Measurements from ENCODE around the gene CTNNA1.
"Not testable (repeated sequence)": the region's sequence is repeated elsewhere in the genome, so short reads cannot be mapped to it uniquely, and the experiment has no call there.

CTNNA1 gene, protein sequence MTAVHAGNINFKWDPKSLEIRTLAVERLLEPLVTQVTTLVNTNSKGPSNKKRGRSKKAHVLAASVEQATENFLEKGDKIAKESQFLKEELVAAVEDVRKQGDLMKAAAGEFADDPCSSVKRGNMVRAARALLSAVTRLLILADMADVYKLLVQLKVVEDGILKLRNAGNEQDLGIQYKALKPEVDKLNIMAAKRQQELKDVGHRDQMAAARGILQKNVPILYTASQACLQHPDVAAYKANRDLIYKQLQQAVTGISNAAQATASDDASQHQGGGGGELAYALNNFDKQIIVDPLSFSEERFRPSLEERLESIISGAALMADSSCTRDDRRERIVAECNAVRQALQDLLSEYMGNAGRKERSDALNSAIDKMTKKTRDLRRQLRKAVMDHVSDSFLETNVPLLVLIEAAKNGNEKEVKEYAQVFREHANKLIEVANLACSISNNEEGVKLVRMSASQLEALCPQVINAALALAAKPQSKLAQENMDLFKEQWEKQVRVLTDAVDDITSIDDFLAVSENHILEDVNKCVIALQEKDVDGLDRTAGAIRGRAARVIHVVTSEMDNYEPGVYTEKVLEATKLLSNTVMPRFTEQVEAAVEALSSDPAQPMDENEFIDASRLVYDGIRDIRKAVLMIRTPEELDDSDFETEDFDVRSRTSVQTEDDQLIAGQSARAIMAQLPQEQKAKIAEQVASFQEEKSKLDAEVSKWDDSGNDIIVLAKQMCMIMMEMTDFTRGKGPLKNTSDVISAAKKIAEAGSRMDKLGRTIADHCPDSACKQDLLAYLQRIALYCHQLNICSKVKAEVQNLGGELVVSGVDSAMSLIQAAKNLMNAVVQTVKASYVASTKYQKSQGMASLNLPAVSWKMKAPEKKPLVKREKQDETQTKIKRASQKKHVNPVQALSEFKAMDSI

DNA sequence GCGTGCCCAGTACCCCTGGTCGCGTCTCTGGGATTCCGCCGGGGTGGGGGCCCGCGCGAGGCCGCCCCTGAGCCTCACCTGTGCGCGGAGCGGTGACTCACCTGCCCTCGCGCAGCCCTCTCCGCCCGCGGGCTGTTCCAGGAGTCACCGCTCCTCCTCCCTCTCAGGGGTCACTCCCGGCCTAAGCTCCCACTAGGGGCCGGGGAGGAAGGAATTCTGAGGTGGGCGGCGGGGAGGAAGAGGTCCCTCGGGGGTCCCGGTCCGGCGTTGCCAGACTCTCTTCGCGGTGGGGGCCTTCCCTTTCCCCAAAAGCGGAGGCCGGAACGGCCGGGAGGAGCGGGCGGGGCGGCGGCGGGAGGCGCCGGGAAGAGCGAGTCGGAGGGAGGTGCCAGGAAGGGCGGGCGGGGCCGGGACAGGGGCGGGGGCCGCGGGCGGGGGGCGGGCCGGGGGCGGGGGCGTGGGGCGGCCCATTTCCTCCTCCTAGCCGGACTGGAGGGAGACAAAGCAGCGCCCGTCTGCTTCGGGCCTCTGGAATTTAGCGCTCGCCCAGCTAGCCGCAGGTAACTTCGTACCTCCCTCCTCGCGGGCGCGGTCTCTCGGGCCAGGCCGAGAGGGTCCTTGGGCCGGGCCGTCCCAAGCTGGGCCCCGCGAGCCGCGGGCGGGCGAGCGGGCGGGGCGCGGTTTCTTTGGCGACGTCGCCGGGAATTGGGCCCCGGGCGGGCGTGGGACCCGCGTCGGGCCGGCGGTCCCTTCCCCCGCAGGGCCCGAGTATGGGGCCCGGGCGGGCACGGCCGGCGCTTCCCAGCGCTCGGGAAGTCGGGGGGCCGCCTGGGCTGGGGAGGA is at the start of gene CTNNA1:
TSS of gene CTNNA1 (plus strand) at position 475 of the 843 bp plus-strand sequence. CDS start 28,500 bp downstream, outside the sequence.
- peak; percentile 25 for DNase-seq

DNA sequence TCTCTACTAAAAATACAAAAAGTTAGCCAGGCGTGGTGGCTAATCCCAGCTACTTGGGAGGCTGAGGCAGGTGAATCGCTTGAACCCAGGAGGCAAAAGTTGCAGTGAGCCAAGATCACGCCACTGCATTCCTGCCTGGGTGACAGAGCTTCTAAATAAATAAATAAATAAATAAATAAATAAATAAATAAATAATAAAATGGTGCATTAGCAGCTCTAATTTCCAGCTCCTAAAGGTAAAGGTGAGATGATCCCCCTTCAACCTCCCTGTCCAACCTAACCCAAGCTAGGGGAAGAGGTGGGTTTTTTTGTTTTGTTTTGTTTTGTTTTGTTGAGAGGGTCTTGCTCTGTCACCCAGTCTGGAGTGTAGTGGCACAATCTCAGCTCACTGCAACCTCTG is 49.4 kb upstream of the CTNNA1 start:
- not testable (repeated sequence) for DNase-seq

DNA sequence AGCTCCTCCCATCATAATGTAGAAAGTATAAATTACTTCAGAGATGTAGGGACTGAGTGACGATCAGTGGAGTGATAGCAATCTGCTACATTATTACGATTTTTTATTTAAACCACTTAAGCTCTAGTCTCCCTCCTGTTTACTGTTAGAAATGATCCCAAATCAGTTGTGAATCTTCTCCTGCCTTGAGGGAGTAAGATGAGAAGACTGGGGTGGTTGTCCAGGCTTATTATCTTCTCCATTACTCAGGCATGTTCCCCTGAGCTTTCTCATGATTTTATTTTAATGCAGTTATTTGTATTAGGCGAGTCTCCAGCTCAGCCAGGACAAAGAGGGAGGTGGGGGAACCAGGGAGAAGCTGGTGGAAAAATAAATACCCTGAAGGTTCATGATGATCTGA is 48.2 kb upstream of the CTNNA1 start:
- DNase-seq = no peak

DNA sequence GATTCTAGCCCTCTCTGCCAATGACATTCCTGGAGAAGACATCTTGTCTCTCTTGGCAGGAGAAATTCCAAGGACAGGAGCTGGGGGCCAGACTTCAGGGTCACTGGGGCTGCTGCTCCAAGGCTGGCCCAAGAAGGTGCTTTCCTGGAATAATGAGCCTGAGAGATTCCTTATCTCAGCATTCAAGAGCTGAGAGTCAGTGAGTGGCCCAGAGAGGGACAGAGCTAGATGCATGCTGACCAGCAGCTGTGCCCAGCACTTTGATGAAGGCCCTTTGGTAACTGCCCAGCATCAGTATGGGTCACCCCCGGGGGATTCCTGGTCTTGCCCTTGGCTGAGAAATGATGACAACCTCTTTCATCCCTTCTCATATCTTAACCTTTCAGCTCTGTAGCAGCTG is 47.7 kb upstream of the CTNNA1 start:
- DNase-seq = no peak

DNA sequence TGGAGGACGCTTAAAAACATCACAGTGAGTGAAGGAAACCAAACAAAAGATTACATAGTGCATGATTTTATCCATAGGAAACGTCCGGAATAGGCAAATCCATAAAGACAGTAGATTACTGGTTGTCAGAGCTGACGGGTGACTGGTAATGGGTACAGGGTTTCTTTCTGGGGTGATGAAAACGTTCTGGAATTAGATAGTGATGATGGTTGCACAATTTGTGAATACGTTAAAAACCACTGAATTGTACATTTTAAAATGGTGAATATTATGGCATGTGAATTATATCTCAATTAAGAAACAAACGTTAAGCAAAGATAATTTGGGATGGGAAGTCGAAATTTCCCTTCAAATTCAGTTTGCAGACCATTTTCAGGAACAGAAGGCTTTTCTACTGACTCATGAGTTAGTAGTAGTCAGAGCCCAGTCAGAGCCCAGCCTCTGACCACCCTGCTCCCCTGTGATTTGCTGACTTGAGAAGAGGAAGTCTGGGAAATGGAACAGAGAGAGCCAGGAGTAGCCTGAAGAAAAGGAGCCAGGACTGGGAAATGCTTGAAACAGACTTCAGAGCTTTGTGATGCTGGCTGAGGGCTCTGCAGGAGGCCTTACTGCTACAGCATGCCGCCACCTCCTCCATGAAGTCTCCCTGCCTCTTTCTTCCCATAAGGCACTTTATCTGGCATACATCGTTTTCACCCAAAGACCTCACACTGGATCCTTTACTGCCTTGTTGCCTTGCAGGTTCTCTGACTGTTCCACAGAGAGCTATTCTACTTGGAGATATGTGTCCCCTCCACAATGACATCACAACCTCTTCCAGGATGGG is 46.4 kb upstream of the CTNNA1 start:
- no peak for DNase-seq

DNA sequence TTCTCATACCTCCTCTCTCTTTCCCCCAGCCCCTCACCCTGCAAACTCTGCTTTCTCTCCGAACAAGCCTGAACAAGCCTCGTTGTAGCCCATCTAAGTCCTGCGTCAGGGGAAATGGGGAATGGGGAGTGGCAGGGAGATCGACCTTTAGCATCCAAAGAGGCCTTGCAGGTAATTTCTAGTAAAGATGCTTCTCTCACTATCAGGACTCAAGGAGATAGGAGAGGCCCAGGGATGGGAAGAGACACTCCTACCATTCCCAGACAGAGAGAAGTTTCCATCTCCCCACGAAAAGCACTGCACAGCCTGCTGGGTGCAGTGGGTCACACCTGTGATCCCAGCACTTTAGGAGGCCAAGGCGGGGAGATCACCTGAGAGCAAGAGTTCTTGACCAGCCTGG is 44.4 kb upstream of the CTNNA1 start:
- DNase-seq = no peak

DNA sequence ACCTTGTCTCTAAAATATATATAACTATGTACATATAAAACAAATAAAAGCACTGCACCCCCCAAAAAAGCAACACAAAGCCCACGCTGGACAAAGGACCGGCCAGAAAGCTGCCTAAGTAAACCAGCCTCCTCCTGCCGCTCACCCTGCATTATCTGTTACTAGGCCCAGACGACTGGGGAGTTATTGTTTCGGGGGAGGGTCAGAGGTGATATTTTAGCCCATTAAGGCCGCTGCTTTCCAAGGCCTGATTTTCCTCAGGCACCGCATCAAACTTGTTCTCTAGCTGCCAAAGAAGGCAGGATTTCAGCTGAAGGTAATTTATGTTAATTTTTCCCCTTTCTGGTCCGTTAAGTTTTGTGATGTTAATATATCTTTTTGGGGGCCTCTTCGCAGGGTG is 44.0 kb upstream of the CTNNA1 start:
- no peak for DNase-seq

DNA sequence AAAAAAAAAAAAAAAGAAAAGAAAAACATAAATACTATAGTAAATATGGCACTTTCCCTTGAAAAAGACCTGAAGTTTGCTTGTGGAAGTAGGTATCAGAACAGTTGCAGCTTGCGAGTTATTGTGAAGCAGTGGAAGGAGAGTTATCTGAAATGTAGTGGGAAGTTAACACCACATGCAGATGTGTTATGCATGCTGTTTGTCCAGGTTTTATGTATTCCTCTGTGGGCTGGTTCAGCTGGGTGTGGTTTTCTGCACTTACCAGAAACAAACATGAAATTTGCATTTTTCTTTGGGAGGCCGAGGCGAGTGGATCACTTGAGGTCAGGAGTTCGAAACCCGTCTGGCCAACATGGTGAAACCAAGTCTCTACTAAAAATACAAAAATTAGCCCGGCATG is 42.1 kb upstream of the CTNNA1 start:
- DNase-seq = no peak

DNA sequence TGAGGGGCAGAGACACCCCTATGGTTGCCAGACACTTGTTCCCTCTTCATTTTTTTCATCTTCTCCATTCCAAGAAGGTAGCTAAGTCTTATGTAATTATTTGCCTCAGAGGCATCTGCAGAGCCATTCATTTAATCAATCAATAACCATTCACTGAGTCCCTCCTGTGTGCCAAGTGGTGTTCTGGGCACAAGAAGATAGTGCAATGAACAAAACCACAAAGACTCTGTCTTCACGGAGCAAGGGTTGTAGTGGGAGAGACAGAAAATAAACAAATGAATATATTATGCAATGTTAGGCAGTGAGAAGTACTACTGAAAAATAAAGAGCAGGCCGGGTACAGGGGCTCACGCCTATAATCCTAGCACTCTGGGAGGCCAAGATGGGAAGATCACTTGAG is 41.4 kb upstream of the CTNNA1 start:
- no peak for DNase-seq

DNA sequence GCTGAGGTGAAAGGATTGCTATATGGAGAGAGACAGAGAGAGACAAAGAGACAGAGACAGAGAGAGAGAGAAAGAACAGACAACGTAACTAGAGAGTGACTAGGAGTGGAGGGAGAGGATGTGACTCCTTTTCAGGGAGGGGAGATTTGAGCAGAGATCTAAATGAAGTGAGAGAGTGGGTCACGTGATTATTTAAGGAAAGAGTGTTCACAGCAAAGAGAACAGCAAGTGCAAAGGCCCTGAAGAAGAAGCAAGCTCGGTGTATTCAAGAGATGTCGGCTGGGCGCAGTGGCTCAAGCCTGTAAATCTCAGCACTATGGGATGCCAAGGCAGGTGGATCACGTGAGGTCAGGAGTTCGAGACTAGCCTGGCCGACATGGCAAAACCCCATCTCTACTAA is 40.9 kb upstream of the CTNNA1 start:
- no peak for DNase-seq

DNA sequence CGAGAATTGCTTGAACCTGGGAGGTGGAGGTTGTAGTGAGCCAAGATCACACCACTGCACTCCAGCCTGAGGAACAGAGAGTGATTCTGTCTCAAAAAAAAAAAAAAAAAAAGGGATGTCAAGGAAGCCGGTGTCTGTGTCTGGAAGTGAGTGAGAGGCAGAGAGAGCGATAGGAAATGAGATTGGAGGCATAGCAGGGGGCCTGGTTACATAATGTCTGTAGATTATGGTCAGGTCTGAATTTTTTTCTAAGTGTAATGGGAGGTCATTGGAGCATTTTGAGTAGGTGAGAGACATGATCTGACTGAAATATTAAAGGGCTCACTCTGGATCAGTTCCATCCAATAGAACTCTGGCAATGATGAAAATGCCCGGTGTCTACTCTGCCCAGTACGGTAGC is 40.4 kb upstream of the CTNNA1 start:
- DNase-seq = no peak

DNA sequence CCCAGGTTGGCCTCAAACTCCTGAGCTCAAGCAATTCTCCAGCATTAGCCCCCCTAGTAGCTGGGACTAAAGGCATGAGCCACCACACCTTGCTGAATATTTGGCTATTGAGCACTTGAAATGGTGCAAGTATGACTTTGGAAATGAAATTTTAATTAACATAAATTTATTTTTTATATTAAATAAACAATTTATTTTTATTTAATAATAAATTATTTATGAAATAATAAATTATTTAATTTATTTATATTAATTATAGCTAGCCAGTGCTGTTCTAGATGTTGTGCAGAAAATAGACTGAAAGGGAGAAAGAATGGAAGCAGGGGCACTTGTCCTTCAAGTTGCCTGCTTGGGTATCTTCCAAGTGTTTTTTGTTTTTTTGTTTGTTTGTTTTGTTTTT is 40.0 kb upstream of the CTNNA1 start:
- no peak for DNase-seq

DNA sequence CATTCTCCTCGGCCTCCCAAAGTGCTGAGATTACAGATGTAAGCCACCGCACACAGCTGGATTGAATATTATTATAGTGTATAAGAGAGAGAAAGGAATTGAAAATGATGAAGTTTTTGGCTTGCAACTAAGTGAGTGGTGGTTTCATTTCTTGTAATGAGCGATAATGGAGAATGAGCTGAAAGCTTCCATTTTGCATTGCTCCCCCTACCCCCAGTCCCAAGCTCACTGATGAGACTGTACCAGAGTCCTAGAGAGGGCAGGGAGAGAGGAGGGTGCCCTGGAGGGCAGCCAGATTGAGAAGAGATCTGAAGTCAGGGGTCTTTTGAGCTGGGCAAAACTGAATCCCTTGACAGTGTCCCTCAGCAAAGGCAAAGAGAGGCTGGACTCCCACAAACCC is 38.5 kb upstream of the CTNNA1 start:
- DNase-seq = no peak

DNA sequence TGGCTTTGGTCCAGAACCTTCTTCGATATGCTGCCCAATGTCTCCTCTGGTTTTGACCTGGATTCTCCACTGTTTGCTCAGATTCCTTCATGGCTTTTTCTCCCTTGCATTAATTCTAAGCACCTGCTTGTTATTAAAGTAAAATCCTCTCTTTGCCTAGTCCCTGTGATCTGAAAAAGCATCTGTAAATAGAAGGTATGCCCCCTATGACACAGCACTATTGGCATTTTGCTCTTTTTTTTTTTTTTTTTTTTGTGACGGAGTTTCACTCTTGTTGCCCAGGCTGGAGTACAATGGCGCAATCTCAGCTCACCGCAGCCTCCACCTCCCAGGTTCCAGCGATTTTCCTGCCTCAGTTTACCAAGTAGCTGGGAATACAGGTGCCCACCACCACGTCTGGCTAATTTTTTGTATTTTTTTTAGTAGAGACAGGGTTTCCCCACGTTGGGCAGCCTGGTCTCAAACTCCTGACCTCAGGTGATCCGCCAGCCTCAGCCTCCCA is 37.2 kb upstream of the CTNNA1 start:
- not testable (repeated sequence) for DNase-seq

DNA sequence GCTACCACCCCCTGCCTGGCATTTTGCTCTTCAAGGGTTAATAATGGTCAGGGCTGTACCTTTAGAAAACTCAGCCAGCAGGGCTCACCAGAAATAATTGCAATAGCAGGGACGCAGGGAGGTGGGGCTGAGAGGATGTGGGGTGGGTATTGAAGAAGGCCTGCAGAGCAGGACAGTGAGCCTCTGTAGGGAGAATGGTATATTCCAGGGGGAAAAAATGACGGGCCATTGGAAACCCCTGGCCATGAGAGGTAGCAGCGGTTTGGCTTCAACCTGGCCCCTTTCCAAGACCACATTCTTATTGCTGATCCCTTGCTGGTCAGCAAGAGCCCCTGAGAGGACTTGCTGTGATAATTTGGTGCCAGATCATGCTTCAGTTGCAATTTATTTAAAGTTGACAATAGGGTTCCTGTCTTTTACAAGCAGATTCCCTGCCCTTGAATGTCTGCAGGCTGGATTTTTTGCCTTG is 36.7 kb upstream of the CTNNA1 start:
- DNase-seq = no peak

DNA sequence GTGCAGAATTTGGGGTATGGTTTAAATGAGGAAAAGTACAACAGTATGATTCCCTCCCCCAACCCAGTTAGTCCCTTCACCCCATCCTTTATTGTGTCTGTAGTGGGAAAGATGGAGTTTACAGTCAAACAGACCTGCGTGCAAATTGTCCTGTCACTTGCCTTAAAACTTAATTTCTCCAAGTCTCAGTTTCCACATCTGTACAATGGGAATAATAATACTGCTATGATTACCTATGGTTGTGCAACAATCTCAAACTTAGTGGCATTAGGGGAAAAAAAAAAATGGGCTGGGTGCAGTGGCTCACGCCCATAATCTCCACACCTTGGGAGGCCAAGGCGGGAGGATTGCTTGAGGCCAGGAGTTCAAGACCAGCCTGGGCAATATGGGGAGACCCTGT is 35.8 kb upstream of the CTNNA1 start:
- DNase-seq = no peak

DNA sequence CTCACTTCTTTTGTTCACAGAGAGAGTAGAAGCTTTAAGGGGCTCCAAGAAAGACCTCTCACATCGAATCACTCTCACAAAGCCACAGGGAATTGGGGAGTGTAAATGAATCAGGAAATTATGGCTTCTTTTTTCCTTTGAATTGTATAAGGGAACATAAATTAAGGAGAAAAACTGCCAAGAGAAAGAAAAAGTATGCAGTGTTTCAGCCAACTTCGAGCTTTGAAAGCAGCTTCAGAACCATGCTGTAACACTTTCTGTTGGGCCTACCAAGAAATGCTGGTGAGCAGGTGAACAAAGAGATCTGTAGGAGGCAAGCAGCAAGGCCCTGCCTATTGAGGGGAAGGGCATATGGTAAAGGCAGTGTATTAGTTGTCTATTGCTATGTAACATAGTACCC is 33.4 kb upstream of the CTNNA1 start:
- DNase-seq = no peak

DNA sequence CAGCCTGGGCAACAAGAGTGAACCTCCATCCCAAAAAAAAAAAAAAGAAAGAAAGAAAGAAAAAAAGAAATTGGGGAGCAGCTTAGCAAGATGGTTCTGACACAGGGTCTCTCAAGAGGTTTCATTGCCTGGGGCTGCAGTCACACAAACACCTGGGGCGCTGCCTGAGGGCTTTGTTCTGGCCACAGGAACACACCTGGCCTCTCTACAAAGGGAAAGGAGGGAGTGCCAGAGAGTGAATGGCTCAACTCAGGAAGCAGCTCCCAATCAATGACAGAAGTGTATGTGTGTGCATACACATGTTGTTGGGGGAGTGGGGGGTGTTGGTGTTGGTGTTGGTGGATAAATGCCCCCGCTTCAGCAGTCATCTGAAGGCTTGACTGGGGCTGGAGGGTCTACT is 32.4 kb upstream of the CTNNA1 start:
- DNase-seq = no peak

DNA sequence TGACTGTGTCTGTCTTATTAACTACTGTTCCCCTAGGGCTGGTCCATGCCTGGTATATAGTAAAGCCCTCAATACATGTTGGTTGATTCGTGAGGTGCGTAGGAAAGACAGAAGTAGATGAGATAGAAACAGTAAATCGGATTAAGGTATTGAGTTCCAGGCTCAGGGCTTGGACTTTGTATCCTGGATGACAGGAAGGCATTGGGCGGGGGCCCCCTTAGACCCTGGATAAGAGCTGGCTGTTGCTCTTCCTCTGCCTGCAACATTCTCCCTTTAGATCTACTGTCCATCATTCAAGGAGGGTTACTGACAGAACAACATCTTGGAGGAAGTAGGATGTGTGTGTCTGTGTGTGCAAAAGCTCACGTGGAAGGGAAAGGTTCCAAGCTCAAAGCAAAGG is 31.2 kb upstream of the CTNNA1 start:
- DNase-seq = no peak

DNA sequence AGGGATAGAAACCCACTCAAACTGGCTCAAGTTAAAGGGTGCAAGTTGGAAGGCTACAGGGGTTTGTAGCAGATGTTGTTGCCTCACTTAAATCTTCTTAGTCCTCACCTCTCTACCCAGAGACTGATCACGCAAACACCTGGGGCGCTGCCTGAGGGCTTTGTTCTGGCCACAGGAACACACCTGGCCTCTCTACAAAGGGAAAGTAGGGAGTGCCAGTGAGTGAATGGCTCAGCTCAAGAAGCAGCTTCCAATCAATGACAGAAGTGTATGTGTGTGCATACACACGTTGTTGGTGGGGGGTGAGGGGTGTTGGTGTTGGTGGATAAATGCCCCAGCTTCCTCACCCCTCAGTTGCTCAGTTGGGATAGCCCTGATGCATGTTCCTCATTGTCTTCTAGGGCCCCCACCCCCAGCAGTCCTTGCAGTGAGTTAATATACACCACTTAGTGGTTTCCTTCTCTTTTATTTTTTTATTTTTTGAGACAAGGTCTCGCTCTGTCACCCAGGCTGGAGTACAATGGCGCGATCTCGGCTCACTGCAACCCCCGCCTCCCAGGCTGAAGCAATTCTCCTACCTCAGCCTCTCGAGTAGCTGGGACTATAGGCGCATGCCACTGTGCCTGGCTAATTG is 30.6 kb upstream of the CTNNA1 start:
- no peak for DNase-seq

DNA sequence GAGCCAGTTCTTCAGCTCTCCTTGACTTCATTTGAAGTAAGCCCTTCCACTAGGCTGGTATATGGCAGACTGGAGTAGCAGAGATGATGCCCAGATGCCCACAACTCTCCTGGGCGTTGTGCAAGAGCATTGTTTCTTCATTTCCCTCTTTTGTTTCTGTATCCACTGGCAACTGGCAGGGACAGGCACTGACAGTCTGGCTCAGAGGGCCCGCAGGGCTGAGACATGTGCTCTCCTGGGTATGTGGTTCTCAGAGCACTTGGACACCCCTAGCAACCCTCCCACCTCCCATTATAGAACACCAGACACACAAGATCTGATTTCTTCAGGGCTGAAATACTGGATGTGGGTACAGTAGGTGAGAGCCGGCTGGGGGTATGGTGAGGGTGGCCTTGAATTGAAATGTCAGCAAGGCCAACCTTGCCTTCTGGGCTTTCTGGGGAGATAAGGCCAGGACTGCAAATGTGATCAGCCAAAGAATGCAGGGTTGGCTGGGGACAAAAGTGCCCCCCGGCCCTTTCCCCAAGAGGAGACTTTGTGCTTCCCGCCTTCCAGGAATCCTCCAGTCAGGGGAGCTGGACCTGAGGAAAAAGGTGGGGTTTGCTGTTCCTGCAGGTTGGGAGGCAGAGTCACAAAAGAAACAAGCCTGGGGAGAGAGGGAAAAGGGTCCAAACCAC is 28.6 kb upstream of the CTNNA1 start:
- no peak for DNase-seq

Measured in NK-92 treated with Interleukin-12 subunit alpha and Interleukin-12 subunit beta, amount 100 ng/mL, for 24 hours (cell line).